PC-3 (cell line): ENCODE data around the gene SNX22. TPM values are rescaled to one million over a fixed set of nuclear protein-coding genes. Genes with fewer than 3 reads are reported as not detected.

Experiments
- ATAC-seq: fragments of 200-7000 bp; cut with Tn5 transposase; 2 replicates; pipeline ENCODE4 v1.9.1; 2020; ENCODE audit warnings: mild to moderate bottlenecking, moderate library complexity
- BruUV-seq: library from RNA; stranded (reverse); fragments of 400-500 nt; replicated peaks from 2 replicates; lab custom pipeline; 2021; lab: Mats Ljungman, UMichigan
- CTCF ChIA-PET: fragments of 300-600 bp; sonication (Branson Sonifier 250); formaldehyde crosslinking; loops from one replicate; lab custom pipeline; 2022; ENCODE audit warnings: antibody characterized with exemption; lab: Charles Lee
- POLR2A ChIA-PET: fragments of 300-600 bp; sonication (Branson Sonifier 250); formaldehyde crosslinking; loops from one replicate; lab custom pipeline; 2022; ENCODE audit warnings: antibody characterized with exemption; ENCODE audit not compliant: unreplicated experiment; lab: Charles Lee
- DNase-seq: peaks from one replicate; pipeline ENCODE4 v3.0.0-alpha.2; 2015
- H2AFZ ChIP-seq: fragments of 300-600 bp; sonication (generic); 2 replicates; pipeline ENCODE4 v1.6.0; 2016; ENCODE audit warnings: antibody characterized with exemption, low read length
- H3F3A ChIP-seq: fragments of 300-600 bp; sonication (generic); one replicate; pipeline ENCODE4 v1.6.0; 2017; ENCODE audit warnings: antibody characterized with exemption, low read length, control low read depth, mild to moderate bottlenecking; ENCODE audit not compliant: unreplicated experiment
- H3K27ac ChIP-seq: fragments of 300-600 bp; sonication (generic); 2 replicates; pipeline ENCODE4 v1.5.1; 2016; ENCODE audit warnings: mild to moderate bottlenecking, low read length
- H3K27me3 ChIP-seq: fragments of 300-600 bp; sonication (generic); 2 replicates; pipeline ENCODE4 v1.6.1; 2016; ENCODE audit warnings: low read length, mixed read lengths
- H3K36me3 ChIP-seq: fragments of 300-600 bp; sonication (generic); 2 replicates; pipeline ENCODE4 v1.6.1; 2016; ENCODE audit warnings: low read depth, mixed run types, low read length, mixed read lengths
- H3K4me1 ChIP-seq: fragments of 300-600 bp; sonication (generic); 2 replicates; pipeline ENCODE4 v1.5.1; 2016; ENCODE audit warnings: low read length; ENCODE audit not compliant: insufficient read depth
- H3K4me2 ChIP-seq: fragments of 300-600 bp; sonication (generic); 2 replicates; pipeline ENCODE4 v1.6.0; 2016; ENCODE audit warnings: low read length
- H3K4me3 ChIP-seq: fragments of 300-600 bp; sonication (generic); 2 replicates; pipeline ENCODE4 v1.5.1; 2016; ENCODE audit warnings: mild to moderate bottlenecking, low read length, mixed read lengths
- H3K79me2 ChIP-seq: fragments of 300-600 bp; sonication (generic); 2 replicates; pipeline ENCODE4 v1.6.1; 2017; ENCODE audit warnings: low read length, mixed read lengths
- H3K9ac ChIP-seq: fragments of 300-600 bp; sonication (generic); 2 replicates; pipeline ENCODE4 v1.6.0; 2016; ENCODE audit warnings: mild to moderate bottlenecking, low read length
- H3K9me2 ChIP-seq: fragments of 300-600 bp; sonication (generic); replicated peaks from 2 replicates; pipeline ENCODE4 v1.6.1; 2016; ENCODE audit warnings: mixed run types, low read length, mixed read lengths
- H3K9me3 ChIP-seq: fragments of 300-600 bp; sonication (generic); 2 replicates; pipeline ENCODE4 v1.6.1; 2016; ENCODE audit warnings: low read length, mixed read lengths
- H4K20me1 ChIP-seq: fragments of 300-600 bp; sonication (generic); 2 replicates; pipeline ENCODE4 v1.6.1; 2016; ENCODE audit warnings: low read length, mixed read lengths
- EZH2 ChIP-seq: fragments of 300-600 bp; sonication (generic); IDR thresholded peaks from one replicate; pipeline ENCODE4 v1.6.1; 2017; ENCODE audit warnings: antibody characterized with exemption, mild to moderate bottlenecking, low read length; ENCODE audit not compliant: unreplicated experiment
- EZH2phosphoT487 ChIP-seq: fragments of 300-600 bp; sonication (generic); IDR thresholded peaks from 2 replicates; pipeline ENCODE4 v1.6.1; 2018; ENCODE audit warnings: mild to moderate bottlenecking, antibody characterized with exemption, low read length, borderline replicate concordance
- intact Hi-C: fragments of 100-400 bp; cut with micrococcal nuclease; formaldehyde crosslinking; loops from 2 replicates; pipeline ENCODE4 v1.9.0; 2023
- total RNA-seq: library from RNA; depleted of rRNA; stranded (reverse); fragments of >200 nt; gene quantifications from 2 replicates; pipeline ENCODE4 v1.2.3, GENCODE V29; 2014
- TF ChIP-seq, protein P1 (sequence below): fragments of 300-600 bp; sonication (generic); conservative IDR thresholded peaks from 2 replicates; pipeline ENCODE4 v1.5.1; 2017; ENCODE audit warnings: antibody characterized with exemption, low read depth, mild to moderate bottlenecking, low read length

SNX22 gene
- total RNA-seq, 1 experiment from 2014 or later, result 0.77 TPM

- Histone ChIP-seq H3F3A (no peaks in the 10 kb centered on the region), H3K27ac (no peak overlapping the region), H3K4me3 (no peak overlapping the region), H3K9me3 (no peaks in the 10 kb centered on the region), H3K36me3 (no peaks in the 10 kb centered on the region), H2AFZ (no peak overlapping the region), H3K4me2 (no peak overlapping the region), H3K27me3 (no peaks in the 10 kb centered on the region), H3K79me2 (no peaks in the 10 kb centered on the region), H3K9ac (no peak overlapping the region), H3K4me1 (no peaks in the 10 kb centered on the region), H4K20me1 (no peaks in the 10 kb centered on the region), H3K9me2 (no peaks in the 10 kb centered on the region)
- ChIA-PET CTCF (no interaction called here), POLR2A (no interaction called here)
- TF ChIP-seq, protein P1, sequence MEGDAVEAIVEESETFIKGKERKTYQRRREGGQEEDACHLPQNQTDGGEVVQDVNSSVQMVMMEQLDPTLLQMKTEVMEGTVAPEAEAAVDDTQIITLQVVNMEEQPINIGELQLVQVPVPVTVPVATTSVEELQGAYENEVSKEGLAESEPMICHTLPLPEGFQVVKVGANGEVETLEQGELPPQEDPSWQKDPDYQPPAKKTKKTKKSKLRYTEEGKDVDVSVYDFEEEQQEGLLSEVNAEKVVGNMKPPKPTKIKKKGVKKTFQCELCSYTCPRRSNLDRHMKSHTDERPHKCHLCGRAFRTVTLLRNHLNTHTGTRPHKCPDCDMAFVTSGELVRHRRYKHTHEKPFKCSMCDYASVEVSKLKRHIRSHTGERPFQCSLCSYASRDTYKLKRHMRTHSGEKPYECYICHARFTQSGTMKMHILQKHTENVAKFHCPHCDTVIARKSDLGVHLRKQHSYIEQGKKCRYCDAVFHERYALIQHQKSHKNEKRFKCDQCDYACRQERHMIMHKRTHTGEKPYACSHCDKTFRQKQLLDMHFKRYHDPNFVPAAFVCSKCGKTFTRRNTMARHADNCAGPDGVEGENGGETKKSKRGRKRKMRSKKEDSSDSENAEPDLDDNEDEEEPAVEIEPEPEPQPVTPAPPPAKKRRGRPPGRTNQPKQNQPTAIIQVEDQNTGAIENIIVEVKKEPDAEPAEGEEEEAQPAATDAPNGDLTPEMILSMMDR, result no peak
- TF ChIP-seq EZH2 (no peak), EZH2phosphoT487 (no peak)
- BruUV-seq, result no TSS peak
- ATAC-seq (no peak), DNase-seq (no peak)
- intact Hi-C loops, result no loop called here
Observed at GRCh38 chr15:64144192-64144564, 7.4 kb upstream of the SNX22 start.

DNA sequence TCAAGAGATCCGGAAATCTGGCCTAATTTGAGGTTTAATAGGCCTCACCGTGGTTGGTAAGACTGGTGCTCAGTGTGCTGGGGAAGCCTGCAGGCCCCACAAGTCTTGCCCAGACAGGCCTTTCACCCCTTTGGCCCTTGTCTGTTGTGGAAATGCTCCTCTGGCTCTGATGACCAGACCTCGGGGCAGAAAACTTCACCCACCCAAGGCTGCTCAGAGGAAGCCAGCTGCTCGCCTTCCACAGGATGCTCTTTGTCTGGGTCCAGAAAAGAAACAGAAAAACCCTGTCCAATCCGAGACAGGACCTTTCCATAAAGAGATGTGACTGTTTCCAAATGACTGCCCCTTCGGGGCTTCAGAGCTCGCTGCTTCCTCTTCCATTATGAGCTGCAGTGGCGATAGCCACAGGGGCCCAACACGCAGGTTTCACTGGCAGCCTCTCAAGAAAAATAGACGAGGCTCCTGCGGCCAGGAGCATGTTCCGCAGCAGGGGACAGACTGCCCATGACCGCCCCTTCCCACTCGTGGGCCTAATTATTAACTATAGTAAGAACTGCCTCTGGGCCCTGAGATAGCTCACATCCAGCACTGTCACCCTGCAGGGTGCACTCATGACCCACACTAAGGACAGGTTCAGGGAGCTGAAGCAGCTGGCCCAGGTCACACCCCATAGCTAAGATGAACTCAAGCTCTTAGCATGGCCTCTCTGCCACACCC lies 6.8 kb upstream of the SNX22 start:
- CTCF ChIA-PET, result no interaction called here
- no peak for ATAC-seq
- Histone ChIP-seq H3F3A (no peaks in the 10 kb centered on the region), H3K4me2 (no peak overlapping the region), H2AFZ (no peak overlapping the region), H3K36me3 (no peaks in the 10 kb centered on the region), H3K9me2 (no peaks in the 10 kb centered on the region), H3K4me1 (no peaks in the 10 kb centered on the region), H3K4me3 (no peak overlapping the region), H3K79me2 (no peaks in the 10 kb centered on the region), H3K9ac (no peak overlapping the region), H3K27me3 (no peaks in the 10 kb centered on the region), H3K27ac (no peak overlapping the region), H3K9me3 (no peaks in the 10 kb centered on the region), H4K20me1 (no peaks in the 10 kb centered on the region)
- intact Hi-C loops, result no loop called here
- TF ChIP-seq, protein P1, result no peak
- no TSS peak for BruUV-seq
- POLR2A ChIA-PET, result no interaction called here
- no peak for DNase-seq

- DNase-seq, result no peak
- Histone ChIP-seq H3K9me3 (no peaks in the 10 kb centered on the region), H3K27me3 (no peaks in the 10 kb centered on the region), H3K9me2 (no peaks in the 10 kb centered on the region), H3K27ac (no peak overlapping the region), H3K4me2 (no peak overlapping the region), H3K36me3 (no peaks in the 10 kb centered on the region), H4K20me1 (no peaks in the 10 kb centered on the region), H3K4me3 (no peak overlapping the region), H3F3A (no peaks in the 10 kb centered on the region), H3K4me1 (no peaks in the 10 kb centered on the region), H3K79me2 (no peaks in the 10 kb centered on the region), H3K9ac (no peak overlapping the region), H2AFZ (no peak overlapping the region)
- ATAC-seq, result no peak
- TF ChIP-seq EZH2phosphoT487, result no peak
- TF ChIP-seq, protein P1, result no peak
- TF ChIP-seq EZH2, result no peak
- BruUV-seq, result no TSS peak
- POLR2A ChIA-PET, result no interaction called here
- intact Hi-C loops, result no loop called here
- CTCF ChIA-PET, result no interaction called here
Observed at GRCh38 chr15:64146041-64146440, 5.5 kb upstream of the SNX22 start.
